GM21515 (cell line): ENCODE results near the gene AMIGO1.

Experiments used
- ATAC-seq: cut with Tn5 transposase; IDR thresholded peaks from one replicate; pipeline ENCODE4 v1.9.1; 2021; ENCODE audit not compliant: unreplicated experiment

AMIGO1 gene

GRCh38 chr1:109534307-109534858, 24.9 kb upstream of the AMIGO1 start:
- ATAC-seq = no peak

DNA sequence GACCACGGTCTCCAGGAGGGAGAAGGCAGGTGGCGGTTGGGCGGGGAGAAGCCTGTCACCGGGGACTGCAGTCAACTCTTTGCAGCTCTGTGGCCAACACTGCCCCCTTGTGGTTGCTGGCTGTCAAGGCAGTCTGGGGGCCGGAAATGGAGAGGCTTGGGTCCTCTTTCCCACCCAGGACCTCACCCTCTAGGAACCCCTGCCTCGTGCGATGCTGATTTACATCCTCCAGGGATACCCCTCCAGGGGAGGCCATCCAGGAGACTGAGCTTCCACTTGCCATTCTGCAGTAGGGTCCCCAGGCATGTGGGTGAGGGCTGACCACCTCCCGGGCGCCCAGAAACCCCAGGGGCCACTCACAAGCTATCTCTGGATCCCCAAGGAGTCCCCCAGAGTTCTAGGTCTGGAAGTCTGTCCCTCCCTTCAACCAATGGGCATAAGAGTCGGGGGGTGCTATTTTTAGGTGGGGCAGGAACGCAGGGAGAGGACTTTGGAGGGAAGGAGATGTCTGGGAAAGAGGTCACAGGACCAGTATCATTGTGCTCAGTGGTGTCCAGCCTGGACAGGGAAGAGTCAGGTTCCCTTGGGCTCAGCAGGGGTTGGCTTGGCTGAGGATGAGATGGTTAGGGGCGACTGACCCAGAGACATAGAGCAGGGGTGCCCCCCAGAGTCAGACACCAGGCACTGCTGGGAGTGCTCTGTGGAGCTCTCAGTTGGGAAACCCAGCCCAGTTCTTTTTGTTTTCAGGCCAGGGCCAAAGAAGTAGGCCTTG, 23.0 kb upstream of the AMIGO1 start:
- peak; percentile 68 for ATAC-seq

- no peak for ATAC-seq
Observed at GRCh38 chr1:109531826-109532364, 22.4 kb upstream of the AMIGO1 start.

- no peak for ATAC-seq
Observed at GRCh38 chr1:109531380-109531779, 21.9 kb upstream of the AMIGO1 start.

DNA sequence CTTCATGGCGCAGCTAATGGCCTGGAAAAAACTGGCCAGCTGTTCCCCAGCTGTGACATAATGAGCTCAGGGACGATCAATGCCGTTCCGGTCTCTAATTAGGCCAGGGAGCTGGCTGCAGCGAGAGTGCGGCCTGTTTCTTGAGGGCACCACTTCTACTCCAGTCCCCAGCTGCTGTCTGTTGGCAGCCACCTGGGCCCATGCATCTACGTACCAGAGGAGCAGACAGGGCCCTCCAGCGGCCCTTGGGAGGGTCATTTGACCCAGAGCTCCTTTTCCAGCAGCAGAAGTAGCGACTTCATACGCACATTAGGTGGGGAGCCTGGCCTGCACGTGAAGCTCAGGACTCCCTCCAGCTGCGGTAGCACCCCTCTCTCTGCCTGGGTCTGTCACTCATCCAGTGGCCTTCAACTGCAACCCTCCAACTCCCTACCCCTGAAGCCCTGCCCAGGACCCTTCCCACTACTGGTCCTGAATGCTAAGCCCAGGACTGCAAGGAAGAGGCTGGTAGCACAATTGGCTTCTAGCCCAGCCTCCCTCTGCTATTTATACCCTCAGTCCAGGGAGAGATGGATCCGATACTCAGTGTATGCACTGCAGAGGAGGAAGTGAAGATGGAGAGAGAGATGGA, 21.0 kb upstream of the AMIGO1 start:
- no peak for ATAC-seq

DNA sequence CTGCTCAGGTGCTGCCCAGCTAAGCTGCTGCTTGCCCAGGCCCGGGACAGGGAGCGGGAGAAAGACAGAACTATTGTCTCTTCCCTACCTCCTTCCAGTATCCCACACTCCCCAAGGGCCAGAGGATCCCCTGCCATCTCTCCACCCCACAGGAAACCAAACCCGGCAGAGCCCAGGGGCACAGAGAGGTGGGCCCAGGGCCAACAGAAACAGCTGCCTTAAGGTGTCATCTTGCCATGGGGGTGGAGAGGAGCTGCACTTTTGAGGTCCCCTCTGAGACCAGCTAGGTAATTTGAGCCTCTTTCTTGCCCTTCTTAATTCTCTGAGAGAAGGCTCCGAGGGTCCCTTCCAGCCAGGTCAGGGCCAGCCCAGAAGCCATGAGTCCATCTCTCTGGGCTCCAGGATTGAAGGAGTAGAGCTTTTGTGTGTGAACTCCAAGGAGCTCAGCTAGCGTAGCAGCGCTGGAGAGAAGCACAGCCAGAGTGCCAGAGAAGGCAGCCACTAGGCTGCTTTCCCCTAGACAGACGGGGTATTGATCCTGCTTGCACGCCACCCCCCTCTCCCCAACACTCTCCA, 20.4 kb upstream of the AMIGO1 start:
- ATAC-seq = no peak

DNA sequence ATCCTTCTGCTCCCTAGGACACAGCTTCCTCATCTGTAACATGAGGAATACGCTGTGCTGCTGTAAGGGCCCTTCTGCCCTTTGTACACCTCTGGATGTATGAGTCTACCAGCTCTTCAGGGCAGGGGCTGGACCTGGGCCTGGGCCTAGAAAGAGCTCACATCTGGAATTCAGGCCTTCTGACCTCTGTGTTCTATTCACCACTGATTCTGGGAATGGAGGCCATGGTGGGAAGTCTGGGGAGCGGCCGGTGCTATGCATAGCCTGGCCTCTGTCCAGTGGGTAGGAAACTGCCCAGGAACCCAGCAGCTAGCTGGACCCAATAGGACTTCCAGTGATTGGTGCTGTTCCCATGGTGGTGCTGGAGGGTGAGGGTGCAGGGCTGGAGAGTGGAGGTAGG, 19.2 kb upstream of the AMIGO1 start:
- ATAC-seq = no peak

- ATAC-seq = no peak
Observed at GRCh38 chr1:109527846-109528695, 18.5 kb upstream of the AMIGO1 start.

DNA sequence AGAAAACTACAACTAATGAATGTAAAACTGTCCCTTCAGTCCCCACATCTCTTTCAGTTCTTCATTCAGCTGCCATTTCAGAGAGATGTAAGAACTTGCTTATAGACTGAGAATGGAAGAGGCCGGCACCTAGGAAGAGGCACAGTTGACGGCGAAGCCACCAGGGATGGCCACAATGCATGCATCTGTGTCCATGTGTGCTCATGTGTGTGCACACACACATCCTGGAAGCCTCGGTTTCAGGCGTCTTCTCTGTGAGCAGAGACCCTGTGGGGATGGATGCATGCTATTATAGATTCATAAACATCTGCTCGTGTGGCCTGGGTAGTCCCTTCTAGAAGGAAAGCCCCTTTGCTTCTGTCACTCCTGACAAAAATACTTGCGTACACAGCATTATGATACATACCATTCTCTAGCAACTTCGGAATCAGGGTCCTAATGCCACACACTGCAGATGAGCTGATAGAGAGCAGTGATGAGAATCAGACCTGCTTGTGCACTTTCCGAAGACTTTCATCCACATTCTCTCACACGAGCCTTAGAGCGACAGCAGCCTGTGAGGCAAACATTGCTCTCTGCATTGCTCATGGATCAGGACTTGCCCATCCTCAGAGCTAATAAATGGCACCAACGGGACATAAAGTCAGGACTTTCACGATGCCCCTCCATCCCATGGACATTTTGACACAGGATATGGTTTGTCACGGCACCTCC, 17.7 kb upstream of the AMIGO1 start:
- peak; percentile 62 for ATAC-seq

DNA sequence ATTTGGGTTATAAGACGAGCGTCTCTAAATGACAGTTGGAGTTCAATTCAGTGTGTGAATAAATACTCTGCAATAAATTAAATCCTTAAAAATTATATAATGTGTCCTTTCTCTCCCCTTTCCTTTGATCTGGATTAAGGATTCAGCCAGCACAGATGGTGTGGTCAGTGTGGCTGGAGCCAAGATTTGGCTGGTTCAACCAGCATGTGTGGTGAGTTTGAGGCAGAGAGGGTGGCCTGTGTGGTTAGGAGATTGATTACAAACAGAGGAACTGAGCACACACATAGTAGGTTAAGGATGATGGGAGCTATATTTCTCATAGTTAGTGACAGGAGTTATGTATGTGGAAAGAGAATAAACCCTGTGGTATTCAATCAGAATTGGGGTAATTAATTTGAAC, 14.2 kb upstream of the AMIGO1 start:
- ATAC-seq = no peak

GRCh38 chr1:109522026-109522425, 12.5 kb upstream of the AMIGO1 start:
- no peak for ATAC-seq

DNA sequence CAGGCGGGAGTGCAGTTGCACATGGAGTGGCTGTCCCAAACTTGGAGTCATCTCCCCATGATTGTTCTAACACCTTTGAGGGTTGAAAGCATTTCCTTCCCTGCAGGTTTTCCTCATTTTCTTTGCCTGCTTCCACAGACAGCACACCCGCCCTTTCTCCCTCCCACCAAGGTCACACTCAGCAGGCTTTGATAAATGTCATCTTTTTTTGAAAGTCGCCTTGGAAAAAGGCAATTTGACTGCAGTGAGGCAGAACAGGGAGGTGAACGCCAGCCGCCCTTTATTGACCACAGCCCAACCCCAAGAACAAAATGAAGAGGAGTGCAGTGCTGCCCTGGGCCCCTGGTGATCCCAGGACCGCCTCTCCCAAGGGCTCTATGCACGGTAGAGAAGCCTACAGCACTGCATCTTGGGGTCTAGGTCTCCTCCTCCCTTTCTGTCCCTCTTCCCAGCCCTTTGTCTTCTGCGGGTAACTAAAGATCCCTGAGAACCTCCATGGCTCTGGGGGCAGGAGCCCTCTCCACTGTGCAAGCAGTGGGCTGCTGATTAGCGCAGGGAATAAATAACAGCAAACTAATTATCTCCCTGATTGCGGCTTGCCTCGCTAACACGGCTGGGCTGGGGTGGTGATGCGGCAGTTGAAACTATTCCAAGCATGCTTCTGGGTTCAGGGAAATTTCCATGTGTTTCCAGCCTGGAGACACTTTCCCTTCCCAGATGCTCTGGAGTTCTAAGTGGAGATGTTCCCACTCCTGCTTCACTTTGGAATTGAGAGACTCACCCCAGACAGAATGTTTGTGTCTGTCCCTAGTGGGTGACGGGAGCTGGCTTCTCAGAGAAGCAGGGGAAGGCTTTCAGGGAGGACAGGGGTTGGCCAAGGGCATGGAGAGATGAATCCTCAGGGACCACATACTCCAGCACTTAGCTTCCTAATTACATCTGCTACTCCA, 11.8 kb upstream of the AMIGO1 start:
- no peak for ATAC-seq

- no peak for ATAC-seq
Observed at GRCh38 chr1:109517337-109517736, 7.8 kb upstream of the AMIGO1 start.

- ATAC-seq = no peak
Observed at GRCh38 chr1:109516872-109517271, 7.3 kb upstream of the AMIGO1 start.

- no peak for ATAC-seq
Observed at GRCh38 chr1:109514846-109515245, 5.3 kb upstream of the AMIGO1 start.

GRCh38 chr1:109513110-109513710, 3.7 kb upstream of the AMIGO1 start:
- ATAC-seq = no peak

DNA sequence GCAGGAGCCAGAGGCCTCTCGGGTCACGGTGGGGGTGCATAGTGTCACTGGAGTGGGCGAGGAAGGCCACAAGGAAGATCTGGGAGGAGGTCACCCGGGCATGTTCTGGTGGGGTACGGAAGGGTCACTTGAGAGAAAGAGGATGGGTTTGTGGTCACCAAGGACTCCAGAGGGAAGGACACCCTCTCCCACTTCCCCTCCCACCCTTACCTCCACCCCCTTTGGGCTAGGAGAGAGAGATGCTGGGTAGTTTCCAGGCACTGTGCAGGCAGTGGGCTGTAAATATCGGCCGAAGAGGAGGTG, 703 bp downstream of the AMIGO1 start:
- no peak for ATAC-seq

DNA sequence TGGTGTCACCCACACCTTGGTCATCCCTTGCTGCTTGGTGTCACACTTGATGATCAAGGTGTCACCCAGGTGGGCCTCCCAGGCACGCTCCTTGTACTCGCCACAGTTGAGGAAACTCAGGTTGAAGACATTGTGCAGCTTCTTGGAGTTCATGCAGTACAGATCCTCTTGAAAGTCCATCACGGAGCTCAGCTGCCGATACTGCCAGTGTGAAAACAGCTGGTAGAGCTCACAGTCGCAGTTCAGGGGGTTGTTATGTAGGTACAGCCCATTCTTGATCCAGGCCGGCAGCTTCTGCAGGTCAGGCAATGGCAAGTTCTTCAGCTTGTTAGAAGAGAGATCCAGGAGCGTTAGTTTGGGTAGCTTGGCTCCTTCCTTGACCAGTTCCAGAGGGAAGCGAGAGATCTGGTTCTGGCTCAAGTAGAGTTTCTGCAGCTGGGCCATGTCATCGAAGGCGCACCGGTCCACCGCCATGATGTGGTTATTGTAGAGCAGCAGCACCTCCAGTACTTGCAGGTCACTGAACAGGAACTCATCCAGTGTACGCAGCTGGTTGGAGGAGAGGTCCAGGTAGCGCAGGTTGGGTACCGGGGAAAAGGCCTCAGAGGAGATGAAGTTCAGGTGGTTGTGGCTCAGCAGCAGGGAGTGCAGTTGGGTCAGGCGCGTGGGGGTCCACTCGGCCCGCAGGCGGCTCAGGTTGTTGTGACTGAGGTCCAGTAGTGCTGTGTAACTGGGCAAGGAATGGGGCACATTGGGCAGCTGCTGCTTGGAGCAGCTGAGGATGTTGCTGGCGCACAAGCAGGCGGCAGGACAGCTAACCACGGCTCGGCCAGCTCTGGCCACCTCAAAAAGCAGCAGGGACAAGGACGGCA, 1.3 kb downstream of the AMIGO1 start:
- no peak for ATAC-seq
